ENCODE measurements around the gene DACT2. TPM values are rescaled to one million over a fixed set of nuclear protein-coding genes. Genes with fewer than 3 reads are reported as not detected.

Gene DACT2
- total and polyA plus RNA-seq, 2 of the 8 experiments (the other 6 are each of a cell fraction or from before 2014, with no cell fraction given): 2.9 to 3.1 TPM

- CTCF ChIA-PET (ENCODE audit: partially characterized antibody): interaction anchor here (0.7 to 1.0 kb wide), 2 partner anchors 13 to 15 kb away, joined by 3 read pairs; no protein-coding TSS in a partner anchor
- WGBS, 2 experiments (ENCODE audit: extremely low coverage in 1 of 2, insufficient coverage in 1 of 2, insufficient read length in 1 of 2, insufficient replicate concordance in 2 of 2, low coverage in 1 of 2, low lambda C conversion rate in 2 of 2, missing lambda C conversion rate in 1 of 2): 95% methylated on average over 30 of the region's 30 CpGs; no CpG with 5 or more reads in 1 of the 2 experiments
- TF ChIP-seq ATF2 (IDR thresholded peaks at IDR 0.05; ENCODE audit: low read length) (no peak), CEBPB (IDR thresholded peaks at IDR 0.05; ENCODE audit: low read depth, low read length) (no peak), TAF1 (IDR thresholded peaks at IDR 0.05; ENCODE audit: low read depth, low read length) (no peak), POU5F1 (IDR thresholded peaks at IDR 0.05; ENCODE audit: low read depth, low read length) (no peak), CHD1 (IDR thresholded peaks at IDR 0.05; ENCODE audit: low read depth, low read length) (no peak), RXRA (IDR thresholded peaks at IDR 0.05; ENCODE audit: insufficient read depth, low read depth, low read length) (no peak), RAD21 (IDR thresholded peaks at IDR 0.05 in 1 of 2, conservative IDR thresholded peaks at IDR 0.05 in 1 of 2; ENCODE audit: low read depth in 2 of 2, low read length in 2 of 2) (no peak), MAX (IDR thresholded peaks at IDR 0.05) (no peak)
Observed at GRCh38 chr6:168307015-168307694, 12.4 kb downstream of the DACT2 start.

More at GRCh38 chr6:168307015-168307694, 12.4 kb downstream of the DACT2 start:
- peaks cover 4% of the 10 kb centered on the region; the same call in 1 of the 2 replicates for H3K23me2 ChIP-seq (ENCODE audit: low read depth, low read length)
- H3K79me2 ChIP-seq (ENCODE audit: control insufficient read depth in 1 of 2, insufficient read depth in 2 of 2, low read length in 2 of 2): no peaks in the 10 kb centered on the region
- H3K4me2 ChIP-seq (ENCODE audit: insufficient read depth in 1 of 2, low read depth in 2 of 2, low read length in 2 of 2): no peak overlapping the region
- peaks cover 0 to 1% of the 10 kb centered on the region in 2 experiments for H4K20me1 ChIP-seq (replicated peaks in 1 of 2; ENCODE audit: control insufficient read depth in 1 of 2, insufficient read depth in 2 of 2, low read length in 2 of 2)
- H3K14ac ChIP-seq (ENCODE audit: insufficient read length): no peak overlapping the region
- no peak overlapping the region for H2BK20ac ChIP-seq (ENCODE audit: low read length)
- no peak overlapping the region for H3K4ac ChIP-seq (replicated peaks; ENCODE audit: insufficient read length, low read depth, low read length)
- no peak overlapping the region for H4K5ac ChIP-seq (ENCODE audit: insufficient read length, low read depth, low read length)
- no peak overlapping the region for H2BK12ac ChIP-seq (ENCODE audit: low read depth, low read length)
- peaks cover 0 to 8% (median 0%) of the 10 kb centered on the region in 4 experiments; a peak in 2 of 8 replicates for H3K36me3 ChIP-seq (ENCODE audit: control insufficient read depth in 2 of 4, insufficient read depth in 4 of 4, low read length in 3 of 4)
- no peak overlapping the region; the same call in 1 of the 2 replicates for H4K8ac ChIP-seq (ENCODE audit: extremely low read depth, insufficient read depth, low read length)
- H2BK120ac ChIP-seq (replicated peaks; ENCODE audit: low read depth, low read length): no peak overlapping the region
- peaks cover under 1 to 6% (median 2%) of the 10 kb centered on the region in 4 experiments; a peak in 6 of 7 replicates for H3K4me1 ChIP-seq (replicated peaks in 1 of 4; ENCODE audit: control insufficient read depth in 3 of 4, insufficient read depth in 4 of 4, low read length in 3 of 4)
- no peak overlapping the region for H3K18ac ChIP-seq (ENCODE audit: extremely low read depth, low read length)
- no peaks in the 10 kb centered on the region for H3K79me1 ChIP-seq (ENCODE audit: low read depth, low read length)
- H2BK5ac ChIP-seq (ENCODE audit: low read depth, low read length): no peak overlapping the region
- no peak overlapping the region for H4K91ac ChIP-seq (replicated peaks; ENCODE audit: insufficient read length, low read length)
- no peak for DNase-seq (ENCODE audit: low read depth in 1 of 2, low spot score in 2 of 2)
- no peak overlapping the region for H3K23ac ChIP-seq (ENCODE audit: insufficient read length)
- no peak overlapping the region for H3K9ac ChIP-seq (replicated peaks in 1 of 4; ENCODE audit: extremely low read depth in 1 of 4, low read depth in 3 of 4, low read length in 3 of 4)
- FAIRE-seq: no peak
- POLR2A ChIA-PET (ENCODE audit: partially characterized antibody): interaction anchor here (2.1 kb wide), 1 partner anchor 13 kb away, joined by 7 read pairs; the partner anchor contains the start of gene DACT2
- H2AFZ ChIP-seq (ENCODE audit: low read length): no peak overlapping the region
- H3K56ac ChIP-seq (replicated peaks; ENCODE audit: insufficient read length, low read depth, low read length): no peak overlapping the region
- H3K9me3 ChIP-seq (ENCODE audit: insufficient read depth in 2 of 2, low read depth in 1 of 2, low read length in 1 of 2): no peaks in the 10 kb centered on the region
- no peak overlapping the region for H2AK5ac ChIP-seq (ENCODE audit: low read depth, low read length)
- no peak overlapping the region for H2BK15ac ChIP-seq (ENCODE audit: low read length)
- no peak overlapping the region for H3K4me3 ChIP-seq (ENCODE audit: extremely low read depth in 1 of 4, insufficient read depth in 2 of 4, low read depth in 3 of 4, low read length in 4 of 4)
- H3K27ac ChIP-seq (ENCODE audit: low read depth, low read length): no peak overlapping the region; the same call in 1 of the 2 replicates
- H3K27me3 ChIP-seq (replicated peaks in 1 of 4; ENCODE audit: control insufficient read depth in 3 of 4, extremely low read depth in 1 of 4, insufficient read depth in 3 of 4, low read length in 3 of 4): peaks cover 0 to 8% (median 2%) of the 10 kb centered on the region in 4 experiments; a peak in 2 of 7 replicates
